ENCODE measurements around the gene CDK5R2. TPM values are rescaled to one million over a fixed set of nuclear protein-coding genes. Genes with fewer than 3 reads are reported as not detected.
A peak's percentile ranks its signal among the peaks of the same experiment; 100 is the strongest.

CDK5R2 gene
- total and polyA plus RNA-seq, 2 of the 13 experiments (the other 11 are each of a cell fraction or from before 2014, with no cell fraction given), result not detected

GRCh38 chr2:219001577-219002394 lies 42.3 kb downstream of the CDK5R2 start (continued):
- TF ChIP-seq ZFY (CRISPR knock-in tag; IDR thresholded peaks at IDR 0.05), result peak; percentile 37; the same call in 1 of the 2 replicates
- TF ChIP-seq, protein P1, sequence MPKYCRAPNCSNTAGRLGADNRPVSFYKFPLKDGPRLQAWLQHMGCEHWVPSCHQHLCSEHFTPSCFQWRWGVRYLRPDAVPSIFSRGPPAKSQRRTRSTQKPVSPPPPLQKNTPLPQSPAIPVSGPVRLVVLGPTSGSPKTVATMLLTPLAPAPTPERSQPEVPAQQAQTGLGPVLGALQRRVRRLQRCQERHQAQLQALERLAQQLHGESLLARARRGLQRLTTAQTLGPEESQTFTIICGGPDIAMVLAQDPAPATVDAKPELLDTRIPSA (CRISPR knock-in tag; IDR thresholded peaks at IDR 0.05; ENCODE audit: borderline replicate concordance), result peak; percentile 73; the same call in 1 of the 2 replicates
- TF ChIP-seq ATF2 (CRISPR knock-in tag; IDR thresholded peaks at IDR 0.05), result 0 out of 2 replicates have a peak, but pooled peaks have one; percentile 44
- TF ChIP-seq MYC (CRISPR knock-in tag; IDR thresholded peaks at IDR 0.05; ENCODE audit: borderline replicate concordance), result peak; percentile 57; the same call in 1 of the 2 replicates
- TF ChIP-seq GLI4 (CRISPR knock-in tag; IDR thresholded peaks at IDR 0.05; ENCODE audit: borderline replicate concordance), result no peak; the same call in 1 of the 2 replicates
- peak; percentile 78 for TF ChIP-seq ARNTL (CRISPR knock-in tag; IDR thresholded peaks at IDR 0.05)
- TF ChIP-seq FOXA3 (CRISPR knock-in tag; IDR thresholded peaks at IDR 0.05), result peak; percentile 95
- TF ChIP-seq ZNF121 (CRISPR knock-in tag; IDR thresholded peaks at IDR 0.05), result peak; percentile 24; the same call in 1 of the 2 replicates
- TF ChIP-seq JUNB (CRISPR knock-in tag; IDR thresholded peaks at IDR 0.05; ENCODE audit: borderline replicate concordance), result no peak
- TF ChIP-seq ZNF234 (CRISPR knock-in tag; conservative IDR thresholded peaks at IDR 0.05), result no peak
- TF ChIP-seq TERF1 (CRISPR knock-in tag; IDR thresholded peaks at IDR 0.05), result no peak
- no peak for TF ChIP-seq ETS1 (CRISPR knock-in tag; IDR thresholded peaks at IDR 0.05)
- 0 out of 2 replicates have a peak, but pooled peaks have one; percentile 32 for TF ChIP-seq MAF1 (CRISPR knock-in tag; IDR thresholded peaks at IDR 0.05; ENCODE audit: borderline replicate concordance)
- TF ChIP-seq, protein P2, sequence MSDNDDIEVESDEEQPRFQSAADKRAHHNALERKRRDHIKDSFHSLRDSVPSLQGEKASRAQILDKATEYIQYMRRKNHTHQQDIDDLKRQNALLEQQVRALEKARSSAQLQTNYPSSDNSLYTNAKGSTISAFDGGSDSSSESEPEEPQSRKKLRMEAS (IDR thresholded peaks at IDR 0.05), result peak; percentile 85
- TF ChIP-seq, protein P3, sequence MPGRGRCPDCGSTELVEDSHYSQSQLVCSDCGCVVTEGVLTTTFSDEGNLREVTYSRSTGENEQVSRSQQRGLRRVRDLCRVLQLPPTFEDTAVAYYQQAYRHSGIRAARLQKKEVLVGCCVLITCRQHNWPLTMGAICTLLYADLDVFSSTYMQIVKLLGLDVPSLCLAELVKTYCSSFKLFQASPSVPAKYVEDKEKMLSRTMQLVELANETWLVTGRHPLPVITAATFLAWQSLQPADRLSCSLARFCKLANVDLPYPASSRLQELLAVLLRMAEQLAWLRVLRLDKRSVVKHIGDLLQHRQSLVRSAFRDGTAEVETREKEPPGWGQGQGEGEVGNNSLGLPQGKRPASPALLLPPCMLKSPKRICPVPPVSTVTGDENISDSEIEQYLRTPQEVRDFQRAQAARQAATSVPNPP (CRISPR knock-in tag; IDR thresholded peaks at IDR 0.05), result peak; percentile 60; the same call in 1 of the 2 replicates
- TF ChIP-seq, protein P4, sequence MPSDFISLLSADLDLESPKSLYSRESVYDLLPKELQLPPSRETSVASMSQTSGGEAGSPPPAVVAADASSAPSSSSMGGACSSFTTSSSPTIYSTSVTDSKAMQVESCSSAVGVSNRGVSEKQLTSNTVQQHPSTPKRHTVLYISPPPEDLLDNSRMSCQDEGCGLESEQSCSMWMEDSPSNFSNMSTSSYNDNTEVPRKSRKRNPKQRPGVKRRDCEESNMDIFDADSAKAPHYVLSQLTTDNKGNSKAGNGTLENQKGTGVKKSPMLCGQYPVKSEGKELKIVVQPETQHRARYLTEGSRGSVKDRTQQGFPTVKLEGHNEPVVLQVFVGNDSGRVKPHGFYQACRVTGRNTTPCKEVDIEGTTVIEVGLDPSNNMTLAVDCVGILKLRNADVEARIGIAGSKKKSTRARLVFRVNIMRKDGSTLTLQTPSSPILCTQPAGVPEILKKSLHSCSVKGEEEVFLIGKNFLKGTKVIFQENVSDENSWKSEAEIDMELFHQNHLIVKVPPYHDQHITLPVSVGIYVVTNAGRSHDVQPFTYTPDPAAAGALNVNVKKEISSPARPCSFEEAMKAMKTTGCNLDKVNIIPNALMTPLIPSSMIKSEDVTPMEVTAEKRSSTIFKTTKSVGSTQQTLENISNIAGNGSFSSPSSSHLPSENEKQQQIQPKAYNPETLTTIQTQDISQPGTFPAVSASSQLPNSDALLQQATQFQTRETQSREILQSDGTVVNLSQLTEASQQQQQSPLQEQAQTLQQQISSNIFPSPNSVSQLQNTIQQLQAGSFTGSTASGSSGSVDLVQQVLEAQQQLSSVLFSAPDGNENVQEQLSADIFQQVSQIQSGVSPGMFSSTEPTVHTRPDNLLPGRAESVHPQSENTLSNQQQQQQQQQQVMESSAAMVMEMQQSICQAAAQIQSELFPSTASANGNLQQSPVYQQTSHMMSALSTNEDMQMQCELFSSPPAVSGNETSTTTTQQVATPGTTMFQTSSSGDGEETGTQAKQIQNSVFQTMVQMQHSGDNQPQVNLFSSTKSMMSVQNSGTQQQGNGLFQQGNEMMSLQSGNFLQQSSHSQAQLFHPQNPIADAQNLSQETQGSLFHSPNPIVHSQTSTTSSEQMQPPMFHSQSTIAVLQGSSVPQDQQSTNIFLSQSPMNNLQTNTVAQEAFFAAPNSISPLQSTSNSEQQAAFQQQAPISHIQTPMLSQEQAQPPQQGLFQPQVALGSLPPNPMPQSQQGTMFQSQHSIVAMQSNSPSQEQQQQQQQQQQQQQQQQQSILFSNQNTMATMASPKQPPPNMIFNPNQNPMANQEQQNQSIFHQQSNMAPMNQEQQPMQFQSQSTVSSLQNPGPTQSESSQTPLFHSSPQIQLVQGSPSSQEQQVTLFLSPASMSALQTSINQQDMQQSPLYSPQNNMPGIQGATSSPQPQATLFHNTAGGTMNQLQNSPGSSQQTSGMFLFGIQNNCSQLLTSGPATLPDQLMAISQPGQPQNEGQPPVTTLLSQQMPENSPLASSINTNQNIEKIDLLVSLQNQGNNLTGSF (CRISPR knock-in tag; IDR thresholded peaks at IDR 0.05), result no peak
